H1 (cell line): ENCODE measurements around the gene GNGT2. TPM values are rescaled to one million over a fixed set of nuclear protein-coding genes. Genes with fewer than 3 reads are reported as not detected.

Experiments
- BCL11A ChIP-seq, 2 experiments: IDR thresholded peaks; one replicate each; pipeline ENCODE4 v1.6.1; 2011; ENCODE audit warnings: low read depth in 2 of 2, low read length in 2 of 2, mild to moderate bottlenecking in 2 of 2
- JUND ChIP-seq: IDR thresholded peaks from 2 replicates; pipeline ENCODE4 v1.6.1; 2011; ENCODE audit warnings: mild to moderate bottlenecking, improper control_type of control experiment, low read length
- PHF8 ChIP-seq: fragments of 200-600 bp; sonication (generic); conservative IDR thresholded peaks from 2 replicates; pipeline ENCODE4 v1.7.1; 2012; ENCODE audit warnings: low read depth, mild to moderate bottlenecking, inconsistent platforms, low read length, moderate library complexity
- POLR2AphosphoS5 ChIP-seq: IDR thresholded peaks from 2 replicates; pipeline ENCODE4 v1.6.1; 2011; ENCODE audit warnings: low read depth, low read length
- RAD21 ChIP-seq, 2 experiments: IDR thresholded peaks in 1 of 2; conservative IDR thresholded peaks in 1 of 2; 2 replicates each; pipeline ENCODE4 v1.6.1; 2011; ENCODE audit warnings: low read depth in 2 of 2, low read length in 2 of 2, improper control_type of control experiment in 1 of 2, inconsistent platforms in 1 of 2, mild to moderate bottlenecking in 1 of 2, moderate library complexity in 1 of 2
- RBBP5 ChIP-seq: IDR thresholded peaks from 2 replicates; pipeline ENCODE4 v1.7.1; 2012; ENCODE audit warnings: low read depth, mild to moderate bottlenecking, inconsistent platforms, low read length, moderate library complexity, borderline replicate concordance
- SP2 ChIP-seq: IDR thresholded peaks from 2 replicates; pipeline ENCODE4 v1.6.1; 2012; ENCODE audit warnings: mild to moderate bottlenecking, low read length, inconsistent platforms
- TCF12 ChIP-seq: IDR thresholded peaks from 2 replicates; pipeline ENCODE4 v1.6.1; 2011; ENCODE audit warnings: low read depth, mild to moderate bottlenecking, low read length
- polyA plus RNA-seq, 7 experiments: library from polyadenylated mRNA; depleted of rRNA in 3 of 7; stranded (reverse) in 5 of 7; unstranded in 2 of 7; fragments of >200 nt in 5 of 7; fragments of 200-250 nt in 2 of 7; gene quantifications; 1 replicate in 5 of 7; 2 replicates in 1 of 7; 4 replicates in 1 of 7; pipeline versions ENCODE4 v1.2.1 to v1.2.3, GENCODE V29; 2011 to 2013; ENCODE audit warnings: missing spikeins in 2 of 7, mixed read lengths in 2 of 7
- total RNA-seq: library from RNA; stranded (reverse); fragmentation: NEBNext Ultra II Directional; extraction: Animal tissue kit (Norgen Biotek cat#: 25700); gene quantifications from 2 replicates; pipeline ENCODE4 v1.2.1, GENCODE V29; 2021
- TF ChIP-seq, protein P1 (sequence below): fragments of 300-600 bp; sonication (generic); IDR thresholded peaks from 2 replicates; pipeline ENCODE4 v1.7.1; 2012; ENCODE audit warnings: low read length, moderate library complexity, mild to moderate bottlenecking, inconsistent platforms; ENCODE audit not compliant: insufficient replicate concordance
- TF ChIP-seq, protein P2 (sequence below): IDR thresholded peaks from 2 replicates; pipeline ENCODE4 v1.6.1; 2011; ENCODE audit warnings: low read length, improper control_type of control experiment

GNGT2 gene
- total and polyA plus RNA-seq, 2 of the 8 experiments (the other 6 are each of a cell fraction or from before 2014, with no cell fraction given) = 1.3 to 1.4 TPM

DNA sequence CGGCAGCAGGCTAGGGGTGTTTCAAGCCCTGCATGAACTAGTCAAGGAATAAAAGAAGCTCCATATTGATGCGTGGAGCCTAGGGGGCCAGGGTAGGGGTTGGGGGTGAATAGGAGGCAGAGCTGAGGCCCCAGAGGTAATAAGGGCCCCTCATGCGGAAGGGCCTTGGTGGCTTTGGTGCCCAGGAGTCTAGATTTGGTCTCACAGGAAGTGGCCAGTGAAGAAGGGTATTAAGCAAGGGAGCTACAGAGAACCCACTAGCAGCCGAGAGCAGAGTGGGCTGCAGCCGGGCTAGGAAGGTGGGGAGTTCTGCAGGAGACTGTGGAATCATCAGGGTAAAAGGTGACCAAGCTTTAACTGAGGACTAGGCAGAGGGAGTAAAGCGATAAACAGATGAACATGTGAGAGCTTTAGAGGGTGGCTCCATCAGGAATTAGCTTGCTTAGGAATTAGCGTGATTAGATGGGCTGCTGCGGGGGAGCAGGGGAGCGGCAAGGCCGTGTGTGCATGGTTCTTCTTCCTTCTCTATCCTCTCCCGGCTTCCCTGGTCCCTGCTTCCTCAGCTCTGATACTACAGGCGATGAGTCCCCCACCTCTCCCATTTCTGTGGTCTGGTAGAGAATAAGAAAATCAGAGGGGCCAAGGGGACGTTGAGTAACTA lies 9.8 kb downstream of the GNGT2 start (continued):
- TF ChIP-seq, protein P1, sequence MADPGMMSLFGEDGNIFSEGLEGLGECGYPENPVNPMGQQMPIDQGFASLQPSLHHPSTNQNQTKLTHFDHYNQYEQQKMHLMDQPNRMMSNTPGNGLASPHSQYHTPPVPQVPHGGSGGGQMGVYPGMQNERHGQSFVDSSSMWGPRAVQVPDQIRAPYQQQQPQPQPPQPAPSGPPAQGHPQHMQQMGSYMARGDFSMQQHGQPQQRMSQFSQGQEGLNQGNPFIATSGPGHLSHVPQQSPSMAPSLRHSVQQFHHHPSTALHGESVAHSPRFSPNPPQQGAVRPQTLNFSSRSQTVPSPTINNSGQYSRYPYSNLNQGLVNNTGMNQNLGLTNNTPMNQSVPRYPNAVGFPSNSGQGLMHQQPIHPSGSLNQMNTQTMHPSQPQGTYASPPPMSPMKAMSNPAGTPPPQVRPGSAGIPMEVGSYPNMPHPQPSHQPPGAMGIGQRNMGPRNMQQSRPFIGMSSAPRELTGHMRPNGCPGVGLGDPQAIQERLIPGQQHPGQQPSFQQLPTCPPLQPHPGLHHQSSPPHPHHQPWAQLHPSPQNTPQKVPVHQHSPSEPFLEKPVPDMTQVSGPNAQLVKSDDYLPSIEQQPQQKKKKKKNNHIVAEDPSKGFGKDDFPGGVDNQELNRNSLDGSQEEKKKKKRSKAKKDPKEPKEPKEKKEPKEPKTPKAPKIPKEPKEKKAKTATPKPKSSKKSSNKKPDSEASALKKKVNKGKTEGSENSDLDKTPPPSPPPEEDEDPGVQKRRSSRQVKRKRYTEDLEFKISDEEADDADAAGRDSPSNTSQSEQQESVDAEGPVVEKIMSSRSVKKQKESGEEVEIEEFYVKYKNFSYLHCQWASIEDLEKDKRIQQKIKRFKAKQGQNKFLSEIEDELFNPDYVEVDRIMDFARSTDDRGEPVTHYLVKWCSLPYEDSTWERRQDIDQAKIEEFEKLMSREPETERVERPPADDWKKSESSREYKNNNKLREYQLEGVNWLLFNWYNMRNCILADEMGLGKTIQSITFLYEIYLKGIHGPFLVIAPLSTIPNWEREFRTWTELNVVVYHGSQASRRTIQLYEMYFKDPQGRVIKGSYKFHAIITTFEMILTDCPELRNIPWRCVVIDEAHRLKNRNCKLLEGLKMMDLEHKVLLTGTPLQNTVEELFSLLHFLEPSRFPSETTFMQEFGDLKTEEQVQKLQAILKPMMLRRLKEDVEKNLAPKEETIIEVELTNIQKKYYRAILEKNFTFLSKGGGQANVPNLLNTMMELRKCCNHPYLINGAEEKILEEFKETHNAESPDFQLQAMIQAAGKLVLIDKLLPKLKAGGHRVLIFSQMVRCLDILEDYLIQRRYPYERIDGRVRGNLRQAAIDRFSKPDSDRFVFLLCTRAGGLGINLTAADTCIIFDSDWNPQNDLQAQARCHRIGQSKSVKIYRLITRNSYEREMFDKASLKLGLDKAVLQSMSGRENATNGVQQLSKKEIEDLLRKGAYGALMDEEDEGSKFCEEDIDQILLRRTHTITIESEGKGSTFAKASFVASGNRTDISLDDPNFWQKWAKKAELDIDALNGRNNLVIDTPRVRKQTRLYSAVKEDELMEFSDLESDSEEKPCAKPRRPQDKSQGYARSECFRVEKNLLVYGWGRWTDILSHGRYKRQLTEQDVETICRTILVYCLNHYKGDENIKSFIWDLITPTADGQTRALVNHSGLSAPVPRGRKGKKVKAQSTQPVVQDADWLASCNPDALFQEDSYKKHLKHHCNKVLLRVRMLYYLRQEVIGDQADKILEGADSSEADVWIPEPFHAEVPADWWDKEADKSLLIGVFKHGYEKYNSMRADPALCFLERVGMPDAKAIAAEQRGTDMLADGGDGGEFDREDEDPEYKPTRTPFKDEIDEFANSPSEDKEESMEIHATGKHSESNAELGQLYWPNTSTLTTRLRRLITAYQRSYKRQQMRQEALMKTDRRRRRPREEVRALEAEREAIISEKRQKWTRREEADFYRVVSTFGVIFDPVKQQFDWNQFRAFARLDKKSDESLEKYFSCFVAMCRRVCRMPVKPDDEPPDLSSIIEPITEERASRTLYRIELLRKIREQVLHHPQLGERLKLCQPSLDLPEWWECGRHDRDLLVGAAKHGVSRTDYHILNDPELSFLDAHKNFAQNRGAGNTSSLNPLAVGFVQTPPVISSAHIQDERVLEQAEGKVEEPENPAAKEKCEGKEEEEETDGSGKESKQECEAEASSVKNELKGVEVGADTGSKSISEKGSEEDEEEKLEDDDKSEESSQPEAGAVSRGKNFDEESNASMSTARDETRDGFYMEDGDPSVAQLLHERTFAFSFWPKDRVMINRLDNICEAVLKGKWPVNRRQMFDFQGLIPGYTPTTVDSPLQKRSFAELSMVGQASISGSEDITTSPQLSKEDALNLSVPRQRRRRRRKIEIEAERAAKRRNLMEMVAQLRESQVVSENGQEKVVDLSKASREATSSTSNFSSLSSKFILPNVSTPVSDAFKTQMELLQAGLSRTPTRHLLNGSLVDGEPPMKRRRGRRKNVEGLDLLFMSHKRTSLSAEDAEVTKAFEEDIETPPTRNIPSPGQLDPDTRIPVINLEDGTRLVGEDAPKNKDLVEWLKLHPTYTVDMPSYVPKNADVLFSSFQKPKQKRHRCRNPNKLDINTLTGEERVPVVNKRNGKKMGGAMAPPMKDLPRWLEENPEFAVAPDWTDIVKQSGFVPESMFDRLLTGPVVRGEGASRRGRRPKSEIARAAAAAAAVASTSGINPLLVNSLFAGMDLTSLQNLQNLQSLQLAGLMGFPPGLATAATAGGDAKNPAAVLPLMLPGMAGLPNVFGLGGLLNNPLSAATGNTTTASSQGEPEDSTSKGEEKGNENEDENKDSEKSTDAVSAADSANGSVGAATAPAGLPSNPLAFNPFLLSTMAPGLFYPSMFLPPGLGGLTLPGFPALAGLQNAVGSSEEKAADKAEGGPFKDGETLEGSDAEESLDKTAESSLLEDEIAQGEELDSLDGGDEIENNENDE = no peak
- TF ChIP-seq TCF12 (no peak), POLR2AphosphoS5 (no peak), PHF8 (no peak), RAD21 (IDR thresholded peaks at IDR 0.05 in 1 of 2, conservative IDR thresholded peaks at IDR 0.05 in 1 of 2; ENCODE audit: low read depth in 2 of 2, low read length in 2 of 2) (no peak), BCL11A (IDR thresholded peaks at IDR 0.05; ENCODE audit: low read depth in 2 of 2, low read length in 2 of 2) (no peak), SP2 (no peak), JUND (no peak), RBBP5 (no peak)
- TF ChIP-seq, protein P2, sequence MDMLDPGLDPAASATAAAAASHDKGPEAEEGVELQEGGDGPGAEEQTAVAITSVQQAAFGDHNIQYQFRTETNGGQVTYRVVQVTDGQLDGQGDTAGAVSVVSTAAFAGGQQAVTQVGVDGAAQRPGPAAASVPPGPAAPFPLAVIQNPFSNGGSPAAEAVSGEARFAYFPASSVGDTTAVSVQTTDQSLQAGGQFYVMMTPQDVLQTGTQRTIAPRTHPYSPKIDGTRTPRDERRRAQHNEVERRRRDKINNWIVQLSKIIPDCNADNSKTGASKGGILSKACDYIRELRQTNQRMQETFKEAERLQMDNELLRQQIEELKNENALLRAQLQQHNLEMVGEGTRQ = no peak
